ENCODE data around the gene SRGAP3.

The SRGAP3 gene

GRCh38 chr3:9231006-9231405 is 18.4 kb downstream of the SRGAP3 start:
- H3K9me3 ChIP-seq (ENCODE audit: insufficient read depth, low read length), result no peaks in the 10 kb centered on the region
- H2AFZ ChIP-seq (ENCODE audit: low read depth, low read length), result no peak overlapping the region
- H4K20me1 ChIP-seq (ENCODE audit: insufficient read depth, low read length), result no peaks in the 10 kb centered on the region
- H3K79me2 ChIP-seq (ENCODE audit: low read length), result no peaks in the 10 kb centered on the region
- TF ChIP-seq CTCF (IDR thresholded peaks at IDR 0.05; ENCODE audit: low read depth, low read length) (no peak), EZH2phosphoT487 (IDR thresholded peaks at IDR 0.05; ENCODE audit: low read depth) (no peak)
- H3K36me3 ChIP-seq (replicated peaks; ENCODE audit: low read depth, low read length), result no peaks in the 10 kb centered on the region
- H3K27me3 ChIP-seq (ENCODE audit: low read depth, low read length), result peaks cover 7% of the 10 kb centered on the region
- H3K9ac ChIP-seq (ENCODE audit: low read length), result no peak overlapping the region
- H3K27ac ChIP-seq (ENCODE audit: low read length), result no peak overlapping the region
- H3K4me3 ChIP-seq (ENCODE audit: low read length), result no peak overlapping the region
- no peak overlapping the region for H3K4me2 ChIP-seq (ENCODE audit: low read length)
- peaks cover 13% of the 10 kb centered on the region for H3K4me1 ChIP-seq (ENCODE audit: low read length)

GRCh38 chr3:9230596-9230995 is 18.9 kb downstream of the SRGAP3 start:
- H3K9ac ChIP-seq (ENCODE audit: low read length), result no peak overlapping the region
- no peaks in the 10 kb centered on the region for H3K9me3 ChIP-seq (ENCODE audit: insufficient read depth, low read length)
- no peaks in the 10 kb centered on the region for H4K20me1 ChIP-seq (ENCODE audit: insufficient read depth, low read length)
- peaks cover 17% of the 10 kb centered on the region for H3K4me1 ChIP-seq (ENCODE audit: low read length)
- H3K36me3 ChIP-seq (replicated peaks; ENCODE audit: low read depth, low read length), result no peaks in the 10 kb centered on the region
- no peak overlapping the region for H2AFZ ChIP-seq (ENCODE audit: low read depth, low read length)
- peaks cover 7% of the 10 kb centered on the region for H3K27me3 ChIP-seq (ENCODE audit: low read depth, low read length)
- no peaks in the 10 kb centered on the region for H3K79me2 ChIP-seq (ENCODE audit: low read length)
- H3K4me3 ChIP-seq (ENCODE audit: low read length), result no peak overlapping the region
- TF ChIP-seq CTCF (IDR thresholded peaks at IDR 0.05; ENCODE audit: low read depth, low read length), result no peak
- TF ChIP-seq EZH2phosphoT487 (IDR thresholded peaks at IDR 0.05; ENCODE audit: low read depth), result no peak
- no peak overlapping the region for H3K27ac ChIP-seq (ENCODE audit: low read length)
- H3K4me2 ChIP-seq (ENCODE audit: low read length), result no peak overlapping the region

GRCh38 chr3:9229879-9230278 is 19.6 kb downstream of the SRGAP3 start:
- H3K27ac ChIP-seq (ENCODE audit: low read length), result no peak overlapping the region
- peaks cover 7% of the 10 kb centered on the region for H3K27me3 ChIP-seq (ENCODE audit: low read depth, low read length)
- peaks cover 24% of the 10 kb centered on the region for H3K4me1 ChIP-seq (ENCODE audit: low read length)
- H3K9ac ChIP-seq (ENCODE audit: low read length), result no peak overlapping the region
- H2AFZ ChIP-seq (ENCODE audit: low read depth, low read length), result no peak overlapping the region
- no peaks in the 10 kb centered on the region for H3K36me3 ChIP-seq (replicated peaks; ENCODE audit: low read depth, low read length)
- no peaks in the 10 kb centered on the region for H3K9me3 ChIP-seq (ENCODE audit: insufficient read depth, low read length)
- no peaks in the 10 kb centered on the region for H4K20me1 ChIP-seq (ENCODE audit: insufficient read depth, low read length)
- TF ChIP-seq EZH2phosphoT487 (IDR thresholded peaks at IDR 0.05; ENCODE audit: low read depth), result no peak
- TF ChIP-seq CTCF (IDR thresholded peaks at IDR 0.05; ENCODE audit: low read depth, low read length), result no peak
- H3K4me2 ChIP-seq (ENCODE audit: low read length), result no peak overlapping the region
- no peak overlapping the region for H3K4me3 ChIP-seq (ENCODE audit: low read length)
- no peaks in the 10 kb centered on the region for H3K79me2 ChIP-seq (ENCODE audit: low read length)

- H3K4me2 ChIP-seq (ENCODE audit: low read length), result no peak overlapping the region
- H4K20me1 ChIP-seq (ENCODE audit: insufficient read depth, low read length), result no peaks in the 10 kb centered on the region
- no peak overlapping the region for H3K9ac ChIP-seq (ENCODE audit: low read length)
- H3K79me2 ChIP-seq (ENCODE audit: low read length), result no peaks in the 10 kb centered on the region
- H3K27ac ChIP-seq (ENCODE audit: low read length), result no peak overlapping the region
- no peaks in the 10 kb centered on the region for H3K36me3 ChIP-seq (replicated peaks; ENCODE audit: low read depth, low read length)
- peaks cover 7% of the 10 kb centered on the region for H3K27me3 ChIP-seq (ENCODE audit: low read depth, low read length)
- peaks cover 29% of the 10 kb centered on the region for H3K4me1 ChIP-seq (ENCODE audit: low read length)
- no peak overlapping the region for H3K4me3 ChIP-seq (ENCODE audit: low read length)
- H3K9me3 ChIP-seq (ENCODE audit: insufficient read depth, low read length), result no peaks in the 10 kb centered on the region
- H2AFZ ChIP-seq (ENCODE audit: low read depth, low read length), result no peak overlapping the region
- TF ChIP-seq CTCF (IDR thresholded peaks at IDR 0.05; ENCODE audit: low read depth, low read length) (no peak), EZH2phosphoT487 (IDR thresholded peaks at IDR 0.05; ENCODE audit: low read depth) (no peak)
These were observed 20.1 kb downstream of the SRGAP3 start for GRCh38 chr3:9229325-9229724.

Data from OCI-LY3 (cell line).